Fibroblast of villous mesenchyme (primary cell): ENCODE data around the gene EZR. TPM values are rescaled to one million over a fixed set of nuclear protein-coding genes. Genes with fewer than 3 reads are reported as not detected.

Experiments used
- DNase-seq: peaks from one replicate; pipeline ENCODE4 v3.0.0-alpha.2; 2010; ENCODE audit warnings: low read depth
- H3K4me3 ChIP-seq: 2 replicates; pipeline ENCODE4 v1.5.1; 2011; ENCODE audit warnings: low read depth, mild to moderate bottlenecking, low read length
- CTCF ChIP-seq: IDR thresholded peaks from 2 replicates; pipeline ENCODE4 v1.5.1; 2012; ENCODE audit warnings: low read depth, mild to moderate bottlenecking, low read length; ENCODE audit not compliant: insufficient read depth
- total RNA-seq: library from RNA; depleted of rRNA; stranded (reverse); fragments of >200 nt; gene quantifications from 2 replicates; pipeline ENCODE4 v1.2.3, GENCODE V29; 2012

Gene EZR
- total RNA-seq, 1 donor = 100 TPM

- no peak for DNase-seq
- H3K4me3 ChIP-seq = no peak overlapping the region
- no peak for TF ChIP-seq CTCF
Measured at GRCh38 chr6:158764926-158765325, 54.2 kb downstream of the EZR start.

GRCh38 chr6:158764183-158764849, 54.9 kb downstream of the EZR start:
- DNase-seq = no peak
- TF ChIP-seq CTCF = no peak
- H3K4me3 ChIP-seq = no peak overlapping the region

GRCh38 chr6:158763434-158764182, 55.6 kb downstream of the EZR start:
- no peak overlapping the region for H3K4me3 ChIP-seq
- no peak for TF ChIP-seq CTCF
- no peak for DNase-seq

GRCh38 chr6:158762787-158763433, 56.3 kb downstream of the EZR start:
- no peak for DNase-seq
- TF ChIP-seq CTCF = no peak

GRCh38 chr6:158761746-158762145, 57.4 kb downstream of the EZR start:
- DNase-seq = no peak
- no peak for TF ChIP-seq CTCF
- H3K4me3 ChIP-seq = no peak overlapping the region

More at GRCh38 chr6:158762787-158763433, 56.3 kb downstream of the EZR start:
- no peak overlapping the region for H3K4me3 ChIP-seq

- TF ChIP-seq CTCF = no peak
- H3K4me3 ChIP-seq = no peak overlapping the region
- DNase-seq = no peak
Measured at GRCh38 chr6:158760618-158761250, 58.4 kb downstream of the EZR start.
